GM21367 (cell line): ENCODE measurements around the gene CLEC16A.

Experiments used
- ATAC-seq: cut with Tn5 transposase; IDR thresholded peaks from one replicate; pipeline ENCODE4 v1.9.1; 2021; ENCODE audit not compliant: unreplicated experiment

The CLEC16A gene

GRCh38 chr16:11056993-11057649 is 112.8 kb downstream of the CLEC16A start:
- no peak for ATAC-seq

- no peak for ATAC-seq
Measured at GRCh38 chr16:11057711-11058345, 113.5 kb downstream of the CLEC16A start.

- no peak for ATAC-seq
Measured at GRCh38 chr16:11058832-11059231, 114.5 kb downstream of the CLEC16A start.

GRCh38 chr16:11059588-11059987 is 115.2 kb downstream of the CLEC16A start:
- no peak for ATAC-seq

GRCh38 chr16:11060364-11060763 is 116.0 kb downstream of the CLEC16A start:
- no peak for ATAC-seq

DNA sequence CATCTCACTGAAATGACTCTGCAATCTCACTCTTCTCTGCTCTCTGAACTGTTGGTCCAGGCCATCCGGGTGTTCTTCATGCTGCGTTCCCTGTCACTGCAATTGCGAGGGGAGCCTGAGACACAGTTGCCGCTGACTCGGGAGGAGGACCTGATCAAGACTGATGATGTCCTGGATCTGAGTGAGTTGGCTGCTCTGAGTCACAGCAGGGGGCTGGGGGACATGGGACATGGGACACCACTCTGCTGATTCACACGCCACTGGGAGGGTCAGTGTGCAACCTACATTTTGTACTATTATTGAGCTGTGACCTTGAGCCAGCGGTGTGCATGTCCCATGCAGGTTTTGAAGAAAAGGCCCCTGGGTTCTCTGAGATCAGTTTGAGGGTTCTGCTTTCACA is 116.5 kb downstream of the CLEC16A start:
- no peak for ATAC-seq

DNA sequence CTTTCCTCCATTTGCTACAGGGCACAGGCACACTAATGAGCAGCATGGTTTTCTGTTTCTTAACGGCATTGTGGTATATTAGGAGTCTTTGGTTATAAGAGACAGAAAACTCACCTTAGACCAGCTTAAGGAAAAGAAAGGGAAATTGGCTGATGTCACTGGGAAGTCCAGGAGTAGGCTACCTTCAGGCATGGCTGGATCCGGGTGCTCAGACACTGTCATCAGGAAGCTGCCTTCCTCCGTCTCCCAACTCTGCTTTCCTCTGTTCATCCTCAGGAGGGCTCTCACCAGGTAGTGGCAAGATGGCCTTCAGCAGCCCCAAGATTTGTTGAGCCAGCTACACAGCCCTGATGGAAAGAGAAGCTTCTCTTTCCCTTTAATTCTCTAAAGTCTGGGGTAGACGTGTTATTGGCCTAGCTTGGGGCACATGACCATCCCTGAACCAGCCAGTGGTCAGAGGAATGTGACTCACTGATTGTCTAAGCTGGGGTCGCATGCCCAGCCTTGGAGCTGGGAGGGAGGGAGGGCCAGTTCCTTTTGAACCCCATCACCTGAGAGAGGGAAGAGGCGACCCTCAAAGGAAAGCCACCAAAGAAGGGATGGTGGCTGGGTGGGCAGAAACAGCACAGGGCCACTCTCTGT is 117.4 kb downstream of the CLEC16A start:
- ATAC-seq = no peak

GRCh38 chr16:11063448-11064201 is 119.3 kb downstream of the CLEC16A start:
- no peak for ATAC-seq

- ATAC-seq = no peak
Measured at GRCh38 chr16:11064202-11064540, 119.8 kb downstream of the CLEC16A start.

GRCh38 chr16:11064851-11065250 is 120.5 kb downstream of the CLEC16A start:
- ATAC-seq = no peak

GRCh38 chr16:11066261-11066870 is 122.0 kb downstream of the CLEC16A start:
- ATAC-seq = no peak

DNA sequence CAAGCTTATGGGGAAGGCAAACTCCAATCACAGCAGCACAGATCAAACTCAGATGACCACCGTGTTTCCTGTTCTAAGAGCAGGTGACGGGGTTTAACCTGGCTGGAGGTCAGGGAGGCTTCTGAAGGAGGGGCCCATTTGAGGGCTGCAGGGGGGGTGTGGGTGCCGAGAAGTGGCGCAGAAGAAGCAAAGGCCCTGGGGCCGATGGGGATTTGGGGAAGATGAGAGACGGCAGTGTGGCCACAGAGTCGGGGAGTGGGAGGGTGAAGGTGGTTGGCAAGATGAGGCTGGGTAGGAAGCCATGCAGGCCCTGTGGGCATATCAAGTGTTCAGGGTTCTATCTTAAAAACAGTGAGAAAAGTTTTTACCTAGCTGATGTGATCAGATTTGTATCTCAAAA is 122.9 kb downstream of the CLEC16A start:
- ATAC-seq = no peak

DNA sequence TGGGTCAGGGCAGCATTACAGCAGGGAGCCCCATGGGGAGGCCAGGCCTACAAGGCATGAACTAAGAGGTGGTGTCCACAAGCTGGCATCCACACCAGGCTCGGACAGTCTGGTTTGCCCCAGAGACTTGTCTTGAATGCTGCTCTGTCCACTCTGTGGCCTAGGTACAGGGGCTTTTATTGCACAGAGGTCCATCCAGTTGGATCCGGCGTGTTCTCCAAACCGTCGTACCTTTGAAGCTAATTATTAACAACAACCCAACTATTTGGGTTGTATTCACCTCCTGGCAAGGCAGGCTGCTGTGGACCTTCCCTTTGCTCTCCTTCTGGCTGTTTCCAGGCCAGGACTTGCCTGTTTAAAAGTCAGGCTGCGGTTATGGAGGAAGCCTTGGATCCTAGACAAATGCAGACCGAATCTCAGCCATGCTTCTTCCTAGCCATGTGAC is 123.4 kb downstream of the CLEC16A start:
- ATAC-seq = no peak

- no peak for ATAC-seq
Measured at GRCh38 chr16:11071829-11072228, 127.5 kb downstream of the CLEC16A start.

DNA sequence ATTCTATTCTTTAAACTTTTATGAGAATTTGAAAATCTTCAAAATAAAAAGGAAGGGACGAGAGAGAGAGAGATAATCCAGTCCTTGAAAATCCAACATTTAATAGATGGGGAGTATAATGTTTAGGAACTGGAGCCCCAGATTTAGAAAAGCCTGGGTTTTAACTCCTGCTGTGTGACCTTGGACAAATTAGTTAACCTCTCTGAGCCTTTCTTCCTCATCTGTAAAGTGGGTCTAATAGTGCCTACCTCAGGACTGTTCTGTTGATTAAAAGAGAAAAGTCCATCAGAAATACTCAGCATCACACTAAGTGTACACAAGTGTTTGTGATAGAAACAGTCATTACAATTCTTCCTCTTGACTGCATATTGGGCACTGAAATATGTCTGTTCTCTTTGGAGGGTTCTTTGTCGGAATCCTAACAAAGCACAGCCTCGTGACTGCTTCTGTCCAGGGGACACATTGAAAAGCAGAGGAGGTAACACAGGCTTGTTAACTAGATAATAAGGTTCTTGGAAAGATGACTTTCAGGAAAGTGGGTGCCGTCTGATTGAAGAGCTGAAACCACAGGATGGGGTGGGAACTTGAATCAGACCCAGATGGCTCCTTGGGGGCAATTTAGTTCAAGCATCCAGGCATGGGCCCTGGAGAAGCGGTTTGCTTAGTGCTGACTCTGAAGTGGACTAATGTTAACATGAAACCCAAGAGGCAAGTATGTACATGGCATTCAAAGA is 128.2 kb downstream of the CLEC16A start:
- no peak for ATAC-seq

DNA sequence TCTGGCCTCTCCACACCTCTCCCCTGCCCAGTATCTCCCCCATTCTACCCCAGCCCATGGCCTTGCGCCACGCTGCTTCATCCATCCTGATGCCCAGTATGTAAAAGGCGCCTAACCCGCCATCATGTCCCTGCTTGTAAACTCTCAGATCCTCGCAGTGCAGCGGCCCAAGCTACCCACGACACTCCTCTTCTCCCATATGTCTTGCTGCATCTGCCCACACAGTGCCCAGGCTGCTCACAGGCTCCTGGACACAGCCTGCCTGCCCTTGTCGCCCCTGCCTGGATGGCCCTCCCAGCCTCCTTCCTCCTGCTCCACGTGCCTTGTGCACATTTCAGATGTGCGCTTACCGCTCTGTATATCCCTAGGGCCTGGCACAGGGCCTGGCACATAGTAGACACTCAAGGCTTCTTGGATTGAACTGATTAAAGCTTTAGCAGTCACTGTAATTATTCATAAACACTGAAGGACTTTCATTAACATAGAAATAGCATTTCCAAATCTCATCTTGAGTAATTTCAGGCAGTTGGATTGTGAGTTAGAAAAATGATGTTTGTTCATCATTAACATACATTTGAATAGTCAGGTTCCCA is 129.1 kb downstream of the CLEC16A start:
- ATAC-seq = no peak

- ATAC-seq = no peak
Measured at GRCh38 chr16:11074131-11074530, 129.8 kb downstream of the CLEC16A start.

- ATAC-seq = no peak
Measured at GRCh38 chr16:11075163-11075562, 130.8 kb downstream of the CLEC16A start.

GRCh38 chr16:11076259-11077018 is 132.1 kb downstream of the CLEC16A start:
- peak; percentile 48 for ATAC-seq
